Measurements from ENCODE around the gene SI. TPM values are rescaled to one million over a fixed set of nuclear protein-coding genes. Genes with fewer than 3 reads are reported as not detected.

The SI gene
- total and polyA plus RNA-seq, 9 of the 15 experiments (the other 6 are each of a cell fraction or from before 2014, with no cell fraction given), result not detected

DNA sequence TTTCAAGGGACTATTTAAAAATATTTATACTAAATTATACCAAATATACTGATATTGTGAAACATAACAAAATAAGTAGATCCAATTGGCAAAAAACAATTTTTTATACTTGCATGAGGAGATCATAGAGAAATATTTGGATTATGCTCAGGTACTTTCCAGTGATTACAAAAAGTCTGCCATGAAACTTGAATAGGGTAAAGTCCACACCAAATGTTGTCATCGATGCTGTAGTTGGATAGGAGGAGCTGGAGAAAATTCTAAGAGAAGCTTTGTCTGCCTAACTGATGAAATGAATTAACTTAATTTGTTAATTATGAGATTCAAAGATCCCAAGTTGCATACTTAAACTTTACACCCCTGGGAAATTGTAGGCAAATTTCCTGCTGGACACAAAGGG lies 93.3 kb downstream of the SI start:
- Histone ChIP-seq H4K20me1 (replicated peaks; ENCODE audit: control insufficient read depth, insufficient read depth, low read length) (no peaks in the 10 kb centered on the region), H3K9me3 (replicated peaks; ENCODE audit: control insufficient read depth, insufficient read depth, low read depth, low read length) (no peaks in the 10 kb centered on the region; the same call in 1 of the 2 replicates), H3K27ac (ENCODE audit: extremely low read depth, low read depth, low read length) (no peak overlapping the region), H3K9ac (ENCODE audit: insufficient read depth in 1 of 2, low read depth in 2 of 2, low read length in 2 of 2) (no peak overlapping the region), H3K9me1 (ENCODE audit: control insufficient read depth, insufficient read depth, low read length) (no peaks in the 10 kb centered on the region), H3K4me3 (no peak overlapping the region), H3K4me2 (ENCODE audit: insufficient read depth, low read length) (no peak overlapping the region), H3K36me3 (ENCODE audit: control insufficient read depth, insufficient read depth, low read length) (no peaks in the 10 kb centered on the region), H3K27me3 (ENCODE audit: control insufficient read depth in 2 of 2, insufficient read depth in 2 of 2, low read length in 2 of 2) (no peaks in the 10 kb centered on the region), H3K4me1 (replicated peaks in 1 of 2; ENCODE audit: control insufficient read depth in 2 of 2, insufficient read depth in 2 of 2, low read length in 2 of 2) (no peaks in the 10 kb centered on the region), H2AFZ (ENCODE audit: low read depth, low read length) (no peak overlapping the region), H3K79me2 (ENCODE audit: control insufficient read depth, insufficient read depth, low read length) (no peaks in the 10 kb centered on the region)
- POLR2A ChIA-PET, result no interaction called here
- in situ Hi-C loops (cut with MboI) (no loop called here), intact Hi-C loops (cut with micrococcal nuclease) (no loop called here)
- CTCF ChIA-PET (ENCODE audit: low intra/inter-chr PET ratio), result interaction anchor here (0.6 kb wide), 1 partner anchor 241 kb away, joined by 3 read pairs; no protein-coding TSS in a partner anchor
- FAIRE-seq, result no peak
- no TSS peak for BruUV-seq (replicated peaks)
- 0% methylated on average over 1 of the region's 1 CpG for WGBS (ENCODE audit: insufficient coverage, low coverage, missing lambda C conversion rate)
- DNase-seq (ENCODE audit: extremely low read depth in 1 of 4, low spot score in 3 of 4), result no peak
- ATAC-seq, result no peak
- TF ChIP-seq MBD1 (CRISPR knock-in tag; IDR thresholded peaks at IDR 0.05) (no peak), EP400 (IDR thresholded peaks at IDR 0.05) (no peak), ZNF232 (CRISPR knock-in tag; IDR thresholded peaks at IDR 0.05) (no peak), XRCC4 (IDR thresholded peaks at IDR 0.05; ENCODE audit: extremely low read depth, insufficient read depth, insufficient read length) (no peak), SMARCA4 (IDR thresholded peaks at IDR 0.05) (no peak), MTA2 (IDR thresholded peaks at IDR 0.05; ENCODE audit: low read depth) (no peak), MAFG (tag; conservative IDR thresholded peaks at IDR 0.05) (no peak), TSC22D4 (tag; IDR thresholded peaks at IDR 0.05) (no peak), CHD2 (IDR thresholded peaks at IDR 0.05; ENCODE audit: low read depth, low read length) (no peak)
- TF ChIP-seq, protein P1, sequence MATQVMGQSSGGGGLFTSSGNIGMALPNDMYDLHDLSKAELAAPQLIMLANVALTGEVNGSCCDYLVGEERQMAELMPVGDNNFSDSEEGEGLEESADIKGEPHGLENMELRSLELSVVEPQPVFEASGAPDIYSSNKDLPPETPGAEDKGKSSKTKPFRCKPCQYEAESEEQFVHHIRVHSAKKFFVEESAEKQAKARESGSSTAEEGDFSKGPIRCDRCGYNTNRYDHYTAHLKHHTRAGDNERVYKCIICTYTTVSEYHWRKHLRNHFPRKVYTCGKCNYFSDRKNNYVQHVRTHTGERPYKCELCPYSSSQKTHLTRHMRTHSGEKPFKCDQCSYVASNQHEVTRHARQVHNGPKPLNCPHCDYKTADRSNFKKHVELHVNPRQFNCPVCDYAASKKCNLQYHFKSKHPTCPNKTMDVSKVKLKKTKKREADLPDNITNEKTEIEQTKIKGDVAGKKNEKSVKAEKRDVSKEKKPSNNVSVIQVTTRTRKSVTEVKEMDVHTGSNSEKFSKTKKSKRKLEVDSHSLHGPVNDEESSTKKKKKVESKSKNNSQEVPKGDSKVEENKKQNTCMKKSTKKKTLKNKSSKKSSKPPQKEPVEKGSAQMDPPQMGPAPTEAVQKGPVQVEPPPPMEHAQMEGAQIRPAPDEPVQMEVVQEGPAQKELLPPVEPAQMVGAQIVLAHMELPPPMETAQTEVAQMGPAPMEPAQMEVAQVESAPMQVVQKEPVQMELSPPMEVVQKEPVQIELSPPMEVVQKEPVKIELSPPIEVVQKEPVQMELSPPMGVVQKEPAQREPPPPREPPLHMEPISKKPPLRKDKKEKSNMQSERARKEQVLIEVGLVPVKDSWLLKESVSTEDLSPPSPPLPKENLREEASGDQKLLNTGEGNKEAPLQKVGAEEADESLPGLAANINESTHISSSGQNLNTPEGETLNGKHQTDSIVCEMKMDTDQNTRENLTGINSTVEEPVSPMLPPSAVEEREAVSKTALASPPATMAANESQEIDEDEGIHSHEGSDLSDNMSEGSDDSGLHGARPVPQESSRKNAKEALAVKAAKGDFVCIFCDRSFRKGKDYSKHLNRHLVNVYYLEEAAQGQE (IDR thresholded peaks at IDR 0.05; ENCODE audit: borderline replicate concordance), result no peak
- TF ChIP-seq, protein P1 (CRISPR knock-in tag; IDR thresholded peaks at IDR 0.05; ENCODE audit: low read depth), result no peak
